Hippocampal formation (tissue), 2 donors: ENCODE measurements around the gene NTRK3.
A peak's percentile ranks its signal among the peaks of the same experiment; 100 is the strongest.

Source experiments
- DNase-seq, 2 donors: peaks; one replicate each; lab custom pipeline; 2025; lab: John Stamatoyannopoulos, UW

The NTRK3 gene

GRCh38 chr15:88230823-88231222 is 25.7 kb downstream of the NTRK3 start:
- DNase-seq, result no peak

- no peak for DNase-seq
Measured at GRCh38 chr15:88225461-88225860, 31.1 kb downstream of the NTRK3 start.

DNA sequence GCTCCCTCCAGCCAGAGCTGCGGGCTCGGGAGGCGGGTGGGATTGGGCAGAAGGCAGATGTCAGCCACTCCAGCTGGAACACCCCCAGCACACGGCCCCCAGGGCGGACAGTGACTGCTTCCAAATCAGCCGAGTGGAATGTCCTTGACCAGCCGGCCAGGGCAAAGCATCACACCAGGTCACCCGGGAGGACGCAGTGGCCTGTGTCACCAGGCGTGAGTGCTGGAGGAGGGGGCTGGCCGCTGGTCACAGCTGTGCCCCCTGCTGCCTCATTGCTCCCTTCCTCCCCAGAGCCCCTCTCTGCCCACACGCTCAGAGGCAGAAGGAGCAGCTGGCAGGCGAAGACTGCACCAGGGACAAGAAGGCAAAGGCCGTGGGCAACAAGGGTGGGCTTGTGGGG is 33.5 kb downstream of the NTRK3 start:
- DNase-seq, result no peak

- DNase-seq, result no peak
Measured at GRCh38 chr15:88221836-88222235, 34.7 kb downstream of the NTRK3 start.

GRCh38 chr15:88220443-88221335 is 35.9 kb downstream of the NTRK3 start:
- peak in 1 of 2 donors; percentile 7 for DNase-seq

GRCh38 chr15:88219623-88220022 is 36.9 kb downstream of the NTRK3 start:
- no peak for DNase-seq

DNA sequence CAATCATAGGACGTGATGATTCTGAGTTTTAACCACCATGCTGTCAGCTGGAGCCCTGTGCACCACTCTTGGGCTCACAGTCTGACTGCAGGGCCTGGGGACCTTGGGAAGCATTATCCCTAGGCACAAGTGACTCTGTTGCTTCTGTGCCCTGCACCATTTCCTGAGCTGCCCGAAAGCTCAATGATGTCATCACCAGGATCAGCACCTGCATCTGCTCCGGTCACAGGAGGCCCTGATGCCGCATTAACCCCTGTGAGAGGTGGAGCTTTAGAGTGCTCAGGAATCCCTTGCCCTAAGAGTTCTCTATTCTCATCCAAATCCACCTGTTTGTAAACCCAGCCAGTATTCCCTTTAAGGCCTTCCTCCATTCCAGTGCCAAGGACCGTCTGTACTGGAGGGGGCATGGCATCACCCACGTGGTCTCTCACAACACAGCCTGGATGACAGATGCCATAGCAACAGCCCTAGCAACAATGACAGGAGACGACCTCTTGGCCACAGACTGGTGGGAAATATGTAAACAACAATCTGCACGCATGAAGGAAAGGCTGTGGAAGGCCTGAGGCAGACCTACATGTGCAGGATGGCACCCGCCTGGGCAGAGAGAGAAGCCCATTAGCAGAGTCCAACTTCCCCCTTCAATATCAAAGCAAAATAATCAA is 37.9 kb downstream of the NTRK3 start:
- DNase-seq, result peak in 1 of 2 donors; percentile 10

- peak in 1 of 2 donors; percentile 10 for DNase-seq
Measured at GRCh38 chr15:88215066-88215648, 41.4 kb downstream of the NTRK3 start.

GRCh38 chr15:88209111-88209510 is 47.4 kb downstream of the NTRK3 start:
- no peak for DNase-seq

DNA sequence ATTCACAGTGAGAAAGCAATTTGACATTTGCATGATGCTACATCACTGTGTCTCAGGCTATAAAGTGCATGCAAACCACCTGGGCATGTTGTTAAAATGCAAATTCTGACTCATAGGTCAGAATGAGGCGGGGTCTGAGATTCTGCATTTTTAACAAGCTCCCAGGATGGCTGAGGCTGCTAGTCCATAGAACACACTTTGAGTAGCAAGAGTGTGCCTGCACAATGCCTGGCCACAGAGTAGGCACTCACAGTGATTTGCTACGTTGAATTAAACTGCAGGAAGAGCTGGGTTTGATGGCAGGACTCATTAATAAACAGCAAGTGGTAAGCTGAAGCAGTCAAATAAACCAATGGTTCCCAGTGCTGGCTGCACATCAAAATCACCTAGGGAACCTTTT is 48.1 kb downstream of the NTRK3 start:
- peak in 1 of 2 donors; percentile 24 for DNase-seq

GRCh38 chr15:88207565-88207964 is 49.0 kb downstream of the NTRK3 start:
- DNase-seq, result no peak

GRCh38 chr15:88204584-88204983 is 52.0 kb downstream of the NTRK3 start:
- DNase-seq, result no peak

DNA sequence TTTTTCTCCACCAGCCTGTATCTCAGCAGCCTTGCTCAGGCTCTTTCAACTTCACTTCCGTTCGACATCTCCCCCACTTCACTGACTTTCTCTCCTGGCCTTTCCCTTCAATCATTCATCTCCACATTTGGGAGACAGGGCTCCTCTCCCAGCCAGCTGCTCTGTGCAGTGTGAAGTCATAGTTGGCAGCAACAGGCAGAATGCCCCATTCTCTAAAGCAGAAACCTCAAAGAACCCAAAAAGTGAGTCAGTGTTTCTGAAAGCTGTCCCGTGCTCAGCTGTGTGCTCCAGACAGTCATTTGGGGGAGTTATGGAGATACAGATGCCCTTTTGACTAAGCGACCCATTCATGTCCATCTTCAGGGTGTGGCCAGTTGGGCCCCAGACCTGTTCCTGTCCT is 54.3 kb downstream of the NTRK3 start:
- no peak for DNase-seq

- DNase-seq, result no peak
Measured at GRCh38 chr15:88201207-88201606, 55.3 kb downstream of the NTRK3 start.

DNA sequence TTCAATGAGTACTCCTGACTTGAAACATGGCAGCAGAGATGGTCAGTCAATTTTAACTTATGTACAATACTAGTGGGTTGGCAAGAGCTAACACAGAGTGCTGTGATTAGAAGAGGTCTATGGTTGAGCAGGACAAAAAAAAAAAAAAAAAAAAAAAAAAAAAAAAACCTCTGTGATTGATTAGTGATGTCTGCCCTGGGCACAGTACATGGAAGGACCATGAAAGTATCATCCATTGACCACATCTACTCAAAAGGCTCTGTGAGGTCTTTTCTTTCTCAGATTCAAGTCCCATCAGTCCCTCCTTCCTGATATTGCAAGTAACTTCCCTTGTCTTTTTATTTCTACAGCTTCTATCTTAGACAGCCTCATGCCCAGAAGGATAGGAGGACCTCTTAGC is 59.6 kb downstream of the NTRK3 start:
- DNase-seq, result no peak

GRCh38 chr15:88194162-88194561 is 62.4 kb downstream of the NTRK3 start:
- no peak for DNase-seq

- no peak for DNase-seq
Measured at GRCh38 chr15:88193415-88193814, 63.1 kb downstream of the NTRK3 start.

- DNase-seq, result no peak
Measured at GRCh38 chr15:88191812-88192165, 64.8 kb downstream of the NTRK3 start.

GRCh38 chr15:88190232-88190631 is 66.3 kb downstream of the NTRK3 start:
- DNase-seq, result no peak

- DNase-seq, result no peak
Measured at GRCh38 chr15:88188300-88188699, 68.2 kb downstream of the NTRK3 start.

GRCh38 chr15:88187195-88187594 is 69.3 kb downstream of the NTRK3 start:
- DNase-seq, result peak in 1 of 2 donors; percentile 13

DNA sequence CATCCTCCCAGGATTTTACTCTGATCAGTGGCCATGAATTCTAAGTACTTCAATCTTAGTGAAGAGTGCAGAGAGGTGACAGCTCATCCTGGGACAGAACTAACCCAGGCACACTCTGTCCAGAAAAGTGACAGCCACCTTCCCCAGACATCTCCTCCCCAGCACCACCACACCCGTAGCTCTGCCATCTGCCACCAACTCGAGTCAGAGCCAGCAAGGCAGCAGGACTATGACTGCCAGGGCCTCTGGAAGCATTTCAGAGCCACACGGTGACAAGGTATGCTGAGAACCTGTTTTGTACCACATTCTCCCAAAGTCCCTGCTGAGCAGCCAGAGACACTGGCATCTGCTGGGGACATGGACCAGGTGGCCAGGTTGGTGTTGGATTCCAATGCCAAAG is 71.0 kb downstream of the NTRK3 start:
- no peak for DNase-seq

- no peak for DNase-seq
Measured at GRCh38 chr15:88181613-88182012, 74.9 kb downstream of the NTRK3 start.
